Measurements from ENCODE around the gene PTPRG.

The PTPRG gene

DNA sequence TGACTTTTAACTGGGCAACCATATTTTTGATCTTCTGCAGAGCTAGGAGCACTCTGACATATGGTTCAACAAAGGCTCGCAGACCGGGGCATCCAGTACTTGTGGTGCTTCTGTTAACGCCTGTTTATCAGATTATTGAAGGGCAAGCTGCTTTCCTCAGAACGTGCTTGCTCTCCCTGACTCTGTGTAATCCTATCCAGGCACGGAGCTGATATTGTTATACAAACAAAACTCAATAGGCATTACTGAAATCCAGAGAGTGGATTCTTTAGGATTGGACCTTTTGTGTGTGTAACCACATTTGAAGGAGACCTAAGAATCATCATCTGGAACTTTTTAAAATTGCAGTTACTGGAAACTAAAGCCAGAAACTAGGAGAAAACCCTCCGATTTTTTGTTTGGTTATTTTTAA lies 246.5 kb downstream of the PTPRG start:
- TF ChIP-seq ZBTB7A (IDR thresholded peaks at IDR 0.05; ENCODE audit: low read depth) (no peak), RAD21 (IDR thresholded peaks at IDR 0.05; ENCODE audit: low read depth) (no peak), TAF1 (IDR thresholded peaks at IDR 0.05; ENCODE audit: low read depth) (no peak), NFIC (IDR thresholded peaks at IDR 0.05) (no peak), CREB1 (IDR thresholded peaks at IDR 0.05; ENCODE audit: low read depth) (no peak), TCF12 (IDR thresholded peaks at IDR 0.05; ENCODE audit: low read depth) (no peak), CEBPB (IDR thresholded peaks at IDR 0.05) (no peak), TEAD4 (IDR thresholded peaks at IDR 0.05) (no peak), FOXM1 (IDR thresholded peaks at IDR 0.05; ENCODE audit: borderline replicate concordance, low read depth) (no peak)
- TF ChIP-seq, protein P1, sequence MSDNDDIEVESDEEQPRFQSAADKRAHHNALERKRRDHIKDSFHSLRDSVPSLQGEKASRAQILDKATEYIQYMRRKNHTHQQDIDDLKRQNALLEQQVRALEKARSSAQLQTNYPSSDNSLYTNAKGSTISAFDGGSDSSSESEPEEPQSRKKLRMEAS (IDR thresholded peaks at IDR 0.05), result no peak
- TF ChIP-seq, protein P2, sequence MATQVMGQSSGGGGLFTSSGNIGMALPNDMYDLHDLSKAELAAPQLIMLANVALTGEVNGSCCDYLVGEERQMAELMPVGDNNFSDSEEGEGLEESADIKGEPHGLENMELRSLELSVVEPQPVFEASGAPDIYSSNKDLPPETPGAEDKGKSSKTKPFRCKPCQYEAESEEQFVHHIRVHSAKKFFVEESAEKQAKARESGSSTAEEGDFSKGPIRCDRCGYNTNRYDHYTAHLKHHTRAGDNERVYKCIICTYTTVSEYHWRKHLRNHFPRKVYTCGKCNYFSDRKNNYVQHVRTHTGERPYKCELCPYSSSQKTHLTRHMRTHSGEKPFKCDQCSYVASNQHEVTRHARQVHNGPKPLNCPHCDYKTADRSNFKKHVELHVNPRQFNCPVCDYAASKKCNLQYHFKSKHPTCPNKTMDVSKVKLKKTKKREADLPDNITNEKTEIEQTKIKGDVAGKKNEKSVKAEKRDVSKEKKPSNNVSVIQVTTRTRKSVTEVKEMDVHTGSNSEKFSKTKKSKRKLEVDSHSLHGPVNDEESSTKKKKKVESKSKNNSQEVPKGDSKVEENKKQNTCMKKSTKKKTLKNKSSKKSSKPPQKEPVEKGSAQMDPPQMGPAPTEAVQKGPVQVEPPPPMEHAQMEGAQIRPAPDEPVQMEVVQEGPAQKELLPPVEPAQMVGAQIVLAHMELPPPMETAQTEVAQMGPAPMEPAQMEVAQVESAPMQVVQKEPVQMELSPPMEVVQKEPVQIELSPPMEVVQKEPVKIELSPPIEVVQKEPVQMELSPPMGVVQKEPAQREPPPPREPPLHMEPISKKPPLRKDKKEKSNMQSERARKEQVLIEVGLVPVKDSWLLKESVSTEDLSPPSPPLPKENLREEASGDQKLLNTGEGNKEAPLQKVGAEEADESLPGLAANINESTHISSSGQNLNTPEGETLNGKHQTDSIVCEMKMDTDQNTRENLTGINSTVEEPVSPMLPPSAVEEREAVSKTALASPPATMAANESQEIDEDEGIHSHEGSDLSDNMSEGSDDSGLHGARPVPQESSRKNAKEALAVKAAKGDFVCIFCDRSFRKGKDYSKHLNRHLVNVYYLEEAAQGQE (IDR thresholded peaks at IDR 0.05; ENCODE audit: low read depth), result no peak
- TF ChIP-seq, protein P3, sequence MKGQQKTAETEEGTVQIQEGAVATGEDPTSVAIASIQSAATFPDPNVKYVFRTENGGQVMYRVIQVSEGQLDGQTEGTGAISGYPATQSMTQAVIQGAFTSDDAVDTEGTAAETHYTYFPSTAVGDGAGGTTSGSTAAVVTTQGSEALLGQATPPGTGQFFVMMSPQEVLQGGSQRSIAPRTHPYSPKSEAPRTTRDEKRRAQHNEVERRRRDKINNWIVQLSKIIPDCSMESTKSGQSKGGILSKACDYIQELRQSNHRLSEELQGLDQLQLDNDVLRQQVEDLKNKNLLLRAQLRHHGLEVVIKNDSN (IDR thresholded peaks at IDR 0.05), result no peak

DNA sequence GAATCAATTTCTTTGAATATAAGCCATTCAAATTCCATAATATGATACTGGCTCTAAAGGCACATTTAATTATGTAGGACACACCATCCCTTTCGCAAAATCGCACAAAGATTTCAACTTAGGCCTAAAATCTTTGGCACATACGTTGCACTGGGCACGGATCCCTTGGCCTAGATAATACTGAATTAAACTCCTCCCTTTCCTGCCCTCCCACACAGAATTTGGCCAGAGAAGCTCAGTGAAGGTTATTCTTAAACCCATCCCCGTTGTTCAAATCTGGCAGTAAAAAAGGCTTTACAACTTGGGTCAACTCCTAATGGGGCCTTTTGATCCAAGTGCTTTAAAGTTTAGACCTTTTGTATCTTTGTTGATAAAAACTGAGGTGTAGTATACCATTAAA lies 247.2 kb downstream of the PTPRG start:
- TF ChIP-seq, protein P2 (IDR thresholded peaks at IDR 0.05; ENCODE audit: low read depth), result no peak
- TF ChIP-seq CEBPB (IDR thresholded peaks at IDR 0.05) (no peak), TEAD4 (IDR thresholded peaks at IDR 0.05) (no peak), YY1 (IDR thresholded peaks at IDR 0.05; ENCODE audit: low read depth) (no peak), RAD21 (IDR thresholded peaks at IDR 0.05; ENCODE audit: low read depth) (no peak), EP300 (IDR thresholded peaks at IDR 0.05; ENCODE audit: borderline replicate concordance) (no peak), ZBTB7A (IDR thresholded peaks at IDR 0.05; ENCODE audit: low read depth) (no peak), TAF1 (IDR thresholded peaks at IDR 0.05; ENCODE audit: low read depth) (no peak), TCF12 (IDR thresholded peaks at IDR 0.05; ENCODE audit: low read depth) (no peak), EGR1 (IDR thresholded peaks at IDR 0.05) (no peak), FOXM1 (IDR thresholded peaks at IDR 0.05; ENCODE audit: borderline replicate concordance, low read depth) (no peak), NFIC (IDR thresholded peaks at IDR 0.05) (no peak), CREB1 (IDR thresholded peaks at IDR 0.05; ENCODE audit: low read depth) (no peak)
- TF ChIP-seq, protein P3 (IDR thresholded peaks at IDR 0.05), result no peak
- TF ChIP-seq, protein P1 (IDR thresholded peaks at IDR 0.05), result no peak

DNA sequence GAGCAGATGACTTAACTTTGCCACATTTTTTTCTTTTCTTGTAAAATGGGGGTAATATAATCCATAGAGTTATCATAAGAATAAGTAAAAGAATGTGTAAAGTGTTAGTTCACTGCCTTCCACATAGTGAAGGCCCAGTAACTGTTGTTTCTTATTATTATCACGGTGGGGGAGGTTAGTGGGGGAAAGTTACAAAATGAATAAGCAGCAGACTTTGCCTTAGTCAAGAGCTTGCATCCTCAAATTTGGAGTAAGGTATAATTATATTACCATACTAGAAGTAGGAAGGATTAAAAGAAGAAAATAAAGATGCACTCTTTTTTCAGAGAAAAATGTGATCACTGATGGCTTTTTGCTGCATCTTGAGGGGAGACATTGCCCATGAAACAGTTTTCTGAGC lies 247.6 kb downstream of the PTPRG start:
- no peak for TF ChIP-seq ZBTB7A (IDR thresholded peaks at IDR 0.05; ENCODE audit: low read depth)
- no peak for TF ChIP-seq CREB1 (IDR thresholded peaks at IDR 0.05; ENCODE audit: low read depth)
- no peak for TF ChIP-seq EGR1 (IDR thresholded peaks at IDR 0.05)
- no peak for TF ChIP-seq FOXM1 (IDR thresholded peaks at IDR 0.05; ENCODE audit: borderline replicate concordance, low read depth)
- TF ChIP-seq YY1 (IDR thresholded peaks at IDR 0.05; ENCODE audit: low read depth), result no peak
- TF ChIP-seq, protein P1 (IDR thresholded peaks at IDR 0.05), result no peak
- no peak for TF ChIP-seq TEAD4 (IDR thresholded peaks at IDR 0.05)
- no peak for TF ChIP-seq RAD21 (IDR thresholded peaks at IDR 0.05; ENCODE audit: low read depth)
- TF ChIP-seq, protein P2 (IDR thresholded peaks at IDR 0.05; ENCODE audit: low read depth), result no peak
- TF ChIP-seq TCF12 (IDR thresholded peaks at IDR 0.05; ENCODE audit: low read depth), result no peak
- no peak for TF ChIP-seq NFIC (IDR thresholded peaks at IDR 0.05)
- TF ChIP-seq, protein P3 (IDR thresholded peaks at IDR 0.05), result no peak
- no peak for TF ChIP-seq CEBPB (IDR thresholded peaks at IDR 0.05)
- TF ChIP-seq EP300 (IDR thresholded peaks at IDR 0.05; ENCODE audit: borderline replicate concordance), result no peak
- no peak for TF ChIP-seq TAF1 (IDR thresholded peaks at IDR 0.05; ENCODE audit: low read depth)
